SK-N-MC (cell line): Measurements from ENCODE around the gene ABCA6.

Experiments
- EZH2 ChIP-seq: fragments of 200-600 bp; sonication (generic); IDR thresholded peaks from one replicate; pipeline ENCODE4 v1.6.1; 2017; ENCODE audit warnings: antibody characterized with exemption
- POLR2AphosphoS5 ChIP-seq: IDR thresholded peaks from 2 replicates; pipeline ENCODE4 v1.6.1; 2012; ENCODE audit warnings: mild to moderate bottlenecking, low read depth, low read length, borderline replicate concordance

- TF ChIP-seq POLR2AphosphoS5, result no peak
- no peak for TF ChIP-seq EZH2
Observed at GRCh38 chr17:69188796-69189195, 47.1 kb upstream of the ABCA6 start.
